Peyer's patch (tissue), 4 donors: ENCODE data around the gene IGFBPL1. TPM values are rescaled to one million over a fixed set of nuclear protein-coding genes. Genes with fewer than 3 reads are reported as not detected.

Experiments
- DNase-seq, 3 donors: peaks; one replicate each; pipeline ENCODE4 v3.0.0-alpha.2; 2017 to 2019
- H3K27ac ChIP-seq, 4 donors: fragments of 200-600 bp; sonication (generic); one replicate each; pipeline ENCODE4 v1.5.1; 2016 to 2019
- H3K27me3 ChIP-seq, 2 donors: fragments of 200-600 bp; sonication (generic); one replicate each; pipeline ENCODE4 v1.5.1; 2019
- H3K36me3 ChIP-seq, 3 donors: fragments of 200-600 bp; sonication (generic); one replicate each; pipeline ENCODE4 v1.5.1; 2016 to 2019
- H3K4me1 ChIP-seq, 4 donors: fragments of 200-600 bp; sonication (generic); one replicate each; pipeline ENCODE4 v1.5.1; 2016 to 2019
- H3K4me3 ChIP-seq, 4 donors: fragments of 200-600 bp; sonication (generic); 1 replicate in 3 of 4; 2 replicates in 1 of 4; pipeline ENCODE4 v1.5.1; 2016 to 2019; ENCODE audit warnings: mild to moderate bottlenecking in 1 of 4
- H3K9me3 ChIP-seq, 4 donors: fragments of 200-600 bp; sonication (generic); one replicate each; pipeline ENCODE4 v1.5.1; 2016 to 2019; ENCODE audit warnings: mild to moderate bottlenecking in 1 of 4
- CTCF ChIP-seq, 6 experiments: fragments of 450-650 bp in 4 of 6; fragments of 200-600 bp in 2 of 6; sonication (generic) in 1 of 6; IDR thresholded peaks; one replicate each; pipeline ENCODE4 v1.5.1; 2017 to 2019; ENCODE audit warnings: antibody characterized with exemption in 6 of 6, mild to moderate bottlenecking in 3 of 6, moderate library complexity in 1 of 6
- POLR2A ChIP-seq, 2 donors: fragments of 450-650 bp; IDR thresholded peaks; one replicate each; pipeline ENCODE4 v1.5.1; 2017; ENCODE audit warnings: antibody characterized with exemption in 2 of 2, mild to moderate bottlenecking in 2 of 2, moderate library complexity in 2 of 2
- total RNA-seq, 4 donors: library from RNA; depleted of rRNA; stranded (reverse); fragments of >200 nt; gene quantifications; one replicate each; pipeline ENCODE4 v1.1.0, GENCODE V29; 2016

The IGFBPL1 gene
- total RNA-seq, 4 donors from 2014 or later, result 1.2 to 1.4 TPM; not detected in 2

GRCh38 chr9:38413283-38413682 is 11.0 kb downstream of the IGFBPL1 start:
- no peak for DNase-seq
- H3K36me3 ChIP-seq, result no peaks in the 10 kb centered on the region
- H3K9me3 ChIP-seq, result no peaks in the 10 kb centered on the region
- no peaks in the 10 kb centered on the region for H3K27me3 ChIP-seq
- no peak overlapping the region for H3K4me3 ChIP-seq
- no peak overlapping the region for H3K27ac ChIP-seq
- TF ChIP-seq CTCF (IDR thresholded peaks at IDR 0.05) (no peak), POLR2A (IDR thresholded peaks at IDR 0.05) (no peak)
- no peaks in the 10 kb centered on the region for H3K4me1 ChIP-seq

GRCh38 chr9:38412751-38413150 is 11.5 kb downstream of the IGFBPL1 start:
- Histone ChIP-seq H3K27ac (no peak overlapping the region), H3K36me3 (no peaks in the 10 kb centered on the region), H3K4me1 (no peaks in the 10 kb centered on the region), H3K27me3 (no peaks in the 10 kb centered on the region), H3K4me3 (no peak overlapping the region), H3K9me3 (no peaks in the 10 kb centered on the region)
- TF ChIP-seq POLR2A (IDR thresholded peaks at IDR 0.05) (no peak), CTCF (IDR thresholded peaks at IDR 0.05) (no peak)
- no peak for DNase-seq

- DNase-seq, result no peak
- Histone ChIP-seq H3K9me3 (no peaks in the 10 kb centered on the region), H3K36me3 (no peaks in the 10 kb centered on the region), H3K4me1 (no peaks in the 10 kb centered on the region), H3K27me3 (no peaks in the 10 kb centered on the region), H3K4me3 (no peak overlapping the region), H3K27ac (no peak overlapping the region)
- no peak for TF ChIP-seq CTCF (IDR thresholded peaks at IDR 0.05)
- TF ChIP-seq POLR2A (IDR thresholded peaks at IDR 0.05), result no peak
These were observed 15.5 kb downstream of the IGFBPL1 start for GRCh38 chr9:38408719-38409118.

GRCh38 chr9:38406476-38407186 is 17.6 kb downstream of the IGFBPL1 start:
- no peak overlapping the region for H3K27ac ChIP-seq
- no peak overlapping the region for H3K4me3 ChIP-seq
- H3K27me3 ChIP-seq, result no peaks in the 10 kb centered on the region
- H3K9me3 ChIP-seq, result no peaks in the 10 kb centered on the region
- TF ChIP-seq CTCF (IDR thresholded peaks at IDR 0.05), result no peak
- no peak for TF ChIP-seq POLR2A (IDR thresholded peaks at IDR 0.05)
- no peaks in the 10 kb centered on the region for H3K36me3 ChIP-seq
- no peaks in the 10 kb centered on the region for H3K4me1 ChIP-seq
- no peak for DNase-seq

- Histone ChIP-seq H3K4me1 (no peaks in the 10 kb centered on the region), H3K27ac (no peak overlapping the region), H3K27me3 (no peaks in the 10 kb centered on the region), H3K4me3 (no peak overlapping the region), H3K36me3 (no peaks in the 10 kb centered on the region), H3K9me3 (no peaks in the 10 kb centered on the region)
- TF ChIP-seq CTCF (IDR thresholded peaks at IDR 0.05) (no peak), POLR2A (IDR thresholded peaks at IDR 0.05) (no peak)
- no peak for DNase-seq
These were observed 18.5 kb downstream of the IGFBPL1 start for GRCh38 chr9:38405785-38406184.
